ENCODE measurements around the gene NDUFAF7. TPM values are rescaled to one million over a fixed set of nuclear protein-coding genes. Genes with fewer than 3 reads are reported as not detected.

Gene NDUFAF7
- total and polyA plus RNA-seq, 2 of the 13 experiments (the other 11 are each of a cell fraction or from before 2014, with no cell fraction given): 27.0 to 40.8 TPM

- BruUV-seq (replicated peaks): no TSS peak
- intact Hi-C loops (cut with micrococcal nuclease; ENCODE audit: unreplicated experiment): no loop called here
- POLR2A ChIA-PET: interaction anchor here (0.7 to 2.9 kb wide), 2 partner anchors 36 to 40 kb away, joined by 3 to 9 read pairs; partner anchors contain the start of genes CEBPZ and NDUFAF7
- no peak overlapping the region for H3K4me3 ChIP-seq (replicated peaks in 1 of 3; ENCODE audit: insufficient read depth in 1 of 3, low read depth in 2 of 3, low read length in 3 of 3)
- 27% methylated on average over 4 of the region's 4 CpGs for WGBS (ENCODE audit: low lambda C conversion rate)
- H3K4me1 ChIP-seq (ENCODE audit: insufficient read depth, low read length): peaks cover 30% of the 10 kb centered on the region
- FAIRE-seq (no peak), DNase-seq (ENCODE audit: low spot score) (no peak), ATAC-seq (peak; percentile 16; the same call in 1 of the 3 replicates)
- no peaks in the 10 kb centered on the region for H3K9me3 ChIP-seq (ENCODE audit: low read length)
- 0 out of 2 replicates have a peak overlapping the region, but pooled peaks have one; percentile 13 for H3K4me2 ChIP-seq (ENCODE audit: low read depth, low read length)
- H3K27ac ChIP-seq (ENCODE audit: extremely low read length, insufficient read depth, low read length): no peak overlapping the region
- no peaks in the 10 kb centered on the region for H4K20me1 ChIP-seq (ENCODE audit: insufficient read depth, low read length)
- H3K36me3 ChIP-seq (replicated peaks in 1 of 2; ENCODE audit: control insufficient read depth in 1 of 2, insufficient read depth in 2 of 2, low read length in 2 of 2): no peaks in the 10 kb centered on the region
- no peak for TF ChIP-seq ATF7-NPFF (CRISPR knock-in tag; IDR thresholded peaks at IDR 0.05; ENCODE audit: low read depth)
- no peak for TF ChIP-seq MIER3 (CRISPR knock-in tag; IDR thresholded peaks at IDR 0.05; ENCODE audit: borderline replicate concordance)
- TF ChIP-seq NCOR1 (IDR thresholded peaks at IDR 0.05; ENCODE audit: borderline replicate concordance, low read length): no peak
- TF ChIP-seq ZNF766 (CRISPR knock-in tag; IDR thresholded peaks at IDR 0.05; ENCODE audit: borderline replicate concordance): no peak
- TF ChIP-seq ZIK1 (CRISPR knock-in tag; IDR thresholded peaks at IDR 0.05; ENCODE audit: borderline replicate concordance, low read depth): no peak
- no peak for TF ChIP-seq THYN1 (CRISPR knock-in tag; IDR thresholded peaks at IDR 0.05; ENCODE audit: borderline replicate concordance, low read depth)
- no peak for TF ChIP-seq ZNF24 (IDR thresholded peaks at IDR 0.05)
- TF ChIP-seq SAP130 (CRISPR knock-in tag; IDR thresholded peaks at IDR 0.05; ENCODE audit: low read depth): no peak
- TF ChIP-seq SYNCRIP (IDR thresholded peaks at IDR 0.05; ENCODE audit: insufficient read depth, low read depth, low read length): no peak
- no peak for TF ChIP-seq NR2C2 (CRISPR knock-in tag; IDR thresholded peaks at IDR 0.05; ENCODE audit: borderline replicate concordance)
- TF ChIP-seq WIZ (CRISPR knock-in tag; IDR thresholded peaks at IDR 0.05): no peak
- no peak for TF ChIP-seq ZNF17 (CRISPR knock-in tag; IDR thresholded peaks at IDR 0.05)
- no peak for TF ChIP-seq HNRNPH1 (optimal IDR thresholded peaks at IDR 0.05; ENCODE audit: low read depth, low read length)
- TF ChIP-seq DNMT3B (CRISPR knock-in tag; conservative IDR thresholded peaks at IDR 0.05): no peak
- no peak for TF ChIP-seq TMF1 (CRISPR knock-in tag; IDR thresholded peaks at IDR 0.05; ENCODE audit: low read depth)
- H3K9ac ChIP-seq (ENCODE audit: insufficient read depth, low read depth, low read length): no peak overlapping the region
- no peak overlapping the region for H2AFZ ChIP-seq (ENCODE audit: low read length)
- in situ Hi-C loops (cut with HindIII; ENCODE audit: extremely low pct_ligation_motif_present, low pct_unique_long_range_greater_than_20kb): no loop called here
- peaks cover 2 to 18% of the 10 kb centered on the region in 2 experiments; a peak in 3 of 5 replicates for H3K27me3 ChIP-seq (ENCODE audit: control insufficient read depth in 1 of 2, insufficient read depth in 2 of 2, low read length in 2 of 2)
- CTCF ChIA-PET (ENCODE audit: low intra/inter-chr PET ratio, low total read pairs): no interaction called here
- H3K79me2 ChIP-seq (ENCODE audit: insufficient read depth, low read length): no peaks in the 10 kb centered on the region
These were observed 40.2 kb upstream of the NDUFAF7 start for GRCh38 chr2:37191253-37191652.
